Adipose tissue (tissue), 3 donors: ENCODE results near the gene ISOC1. TPM values are rescaled to one million over a fixed set of nuclear protein-coding genes. Genes with fewer than 3 reads are reported as not detected.

Experiments
- H3K27ac ChIP-seq: one replicate; pipeline ENCODE4 v1.5.1; 2013; ENCODE audit warnings: low read depth, low read length
- WGBS, 3 donors: extraction: QIAGEN DNeasy Blood & Tissue Kit; methylation state at CpG; one replicate each; pipeline ENCODE4 v1.1.7; 2013; 5-methylcytosine and 5-hydroxymethylcytosine counted together
- polyA plus RNA-seq, 3 donors: library from polyadenylated mRNA; stranded (reverse); fragments of 200-250 nt; gene quantifications; one replicate each; pipeline ENCODE4 v1.2.3, GENCODE V29; 2013
- donor health status: healthy with polysubstance abuse.
- donor health status: Bipolar disorder and iron deficiency.
- donor health status: healthy.

The ISOC1 gene
- polyA plus RNA-seq, 3 donors: 16.2 to 39.8 (median 18.0) TPM

DNA sequence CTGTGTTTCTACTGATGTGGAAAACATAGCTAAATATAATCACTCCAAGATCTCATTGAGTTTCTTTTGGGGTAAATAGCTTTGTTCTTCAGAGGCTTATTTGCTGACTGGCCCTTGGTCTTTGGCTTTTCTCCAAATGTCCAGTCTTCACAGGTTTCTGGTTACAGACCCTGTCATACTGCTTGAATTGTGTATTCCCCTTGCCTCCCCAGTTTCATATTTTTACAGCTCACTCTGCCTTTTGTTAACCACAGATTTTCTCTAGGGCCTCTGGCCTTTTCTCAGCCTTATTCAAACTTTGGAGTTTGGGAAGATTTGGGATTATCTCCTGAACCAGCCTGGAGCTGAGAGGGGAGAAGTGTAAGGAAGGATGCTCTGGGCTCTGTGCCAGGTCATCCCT is 23.9 kb downstream of the ISOC1 start:
- H3K27ac ChIP-seq: no peak overlapping the region

- 78 to 88% (median 84%) methylated on average over 2 of the region's 2 CpGs for WGBS, 3 donors
- no peak overlapping the region for H3K27ac ChIP-seq
These were observed 24.3 kb downstream of the ISOC1 start for GRCh38 chr5:129118826-129119225.

DNA sequence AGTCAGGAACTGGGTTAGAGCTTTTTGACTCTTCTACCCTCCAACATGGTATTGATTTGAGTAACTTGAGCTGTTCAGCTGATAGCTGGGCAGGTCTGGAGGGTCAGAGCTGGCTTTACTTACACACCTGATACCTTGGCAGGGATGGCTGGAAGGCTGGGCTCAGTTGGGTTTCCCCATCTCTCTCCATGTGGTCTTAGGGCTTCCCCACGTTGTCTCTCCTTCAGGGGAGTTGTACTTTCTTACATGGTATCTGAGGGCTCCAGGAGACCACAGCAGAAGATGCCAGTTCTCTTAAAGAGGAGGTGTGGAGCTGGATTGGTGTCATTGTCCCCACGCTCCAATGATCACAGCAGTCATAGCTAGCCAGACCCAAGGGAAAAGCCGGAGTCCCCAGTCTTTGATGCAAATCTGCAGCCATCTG is 25.6 kb downstream of the ISOC1 start:
- H3K27ac ChIP-seq: no peak overlapping the region
- WGBS, 3 donors: 84 to 92% (median 91%) methylated on average over 3 of the region's 3 CpGs

- H3K27ac ChIP-seq: no peak overlapping the region
These were observed 28.0 kb downstream of the ISOC1 start for GRCh38 chr5:129122560-129122959.

DNA sequence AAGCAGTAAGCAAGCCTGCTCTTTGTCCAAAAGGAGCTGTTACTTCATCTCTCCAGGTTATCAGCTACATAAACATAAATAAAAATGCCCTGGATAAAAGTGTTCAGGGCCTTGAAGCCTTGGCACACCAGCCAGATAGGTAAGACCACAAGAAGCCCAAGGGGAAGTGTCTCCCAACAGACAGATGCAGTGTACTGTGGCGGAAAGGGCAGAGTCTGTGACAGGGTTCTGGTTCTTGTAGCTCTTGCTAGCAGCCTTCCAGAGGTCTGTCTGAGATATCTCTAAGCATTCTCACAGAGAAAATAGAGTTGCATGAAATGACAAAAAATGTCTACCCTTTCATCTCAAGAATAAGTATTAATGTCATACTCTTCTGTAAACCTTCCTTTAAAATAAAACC is 30.1 kb downstream of the ISOC1 start:
- H3K27ac ChIP-seq: no peak overlapping the region
- WGBS, 3 donors: 84 to 94% (median 92%) methylated on average over 1 of the region's 1 CpG

- H3K27ac ChIP-seq: no peak overlapping the region
- WGBS, 3 donors: 48 to 79% (median 53%) methylated on average over 2 of the region's 2 CpGs
These were observed 31.3 kb downstream of the ISOC1 start for GRCh38 chr5:129125819-129126218.

DNA sequence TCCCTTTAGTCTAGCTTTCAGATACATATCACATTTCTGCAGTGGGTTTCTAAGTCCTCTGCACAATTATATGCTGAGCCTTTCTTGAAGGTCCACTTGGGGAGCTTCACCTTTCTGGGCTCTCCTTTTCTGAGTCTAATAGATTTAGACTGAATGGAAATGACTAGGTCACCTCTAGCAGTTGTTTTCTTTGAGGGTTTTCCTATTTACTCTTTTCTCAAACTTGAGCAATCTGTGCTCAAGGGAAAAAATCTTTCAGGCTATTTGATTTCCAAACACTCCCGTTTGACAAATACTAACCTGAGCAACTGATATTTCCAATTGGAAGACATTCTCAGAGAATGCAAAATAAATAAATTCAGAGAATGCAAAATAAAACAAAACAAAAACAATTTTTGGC is 39.0 kb downstream of the ISOC1 start:
- no peak overlapping the region for H3K27ac ChIP-seq
- WGBS, 3 donors: 30 to 74% (median 62%) methylated on average over 1 of the region's 1 CpG

DNA sequence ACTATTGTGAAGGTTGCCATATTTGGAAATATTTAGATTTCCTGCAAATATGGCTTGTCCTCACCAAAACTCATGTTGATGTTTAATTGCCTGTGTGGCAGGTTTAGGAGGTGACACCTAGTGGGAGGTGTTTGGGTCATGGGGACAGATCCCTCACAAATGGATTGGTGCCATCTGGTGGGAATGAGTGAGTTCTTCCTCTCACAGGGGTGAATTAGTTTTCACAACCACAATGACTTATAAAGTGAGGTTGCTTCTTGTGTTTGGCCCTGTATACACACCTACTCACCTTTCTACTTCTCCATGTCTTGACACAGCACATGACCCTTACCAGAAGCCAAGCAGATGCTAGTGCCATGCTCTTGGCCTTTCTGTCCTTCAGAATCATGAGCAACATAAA is 41.1 kb downstream of the ISOC1 start:
- no peak overlapping the region for H3K27ac ChIP-seq

- H3K27ac ChIP-seq: no peak overlapping the region
These were observed 43.1 kb downstream of the ISOC1 start for GRCh38 chr5:129137637-129138036.

DNA sequence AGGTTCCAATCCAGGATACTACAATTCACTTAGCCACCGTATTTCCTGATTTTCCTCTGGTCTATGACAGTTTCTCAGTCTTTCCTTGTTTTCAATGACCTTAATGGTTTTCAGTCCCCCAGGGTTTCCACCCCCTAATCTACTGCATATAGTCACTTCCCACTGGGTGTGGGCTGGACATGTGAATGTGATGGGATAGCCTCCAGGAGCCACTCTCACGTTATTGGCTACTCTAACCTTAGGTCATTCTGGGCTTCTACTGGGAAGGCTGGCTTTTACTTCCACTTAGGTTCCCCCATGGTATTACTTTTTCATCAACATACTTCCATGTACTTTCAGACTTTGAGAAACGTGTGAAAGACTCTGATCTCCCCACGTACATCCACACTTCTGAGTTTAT is 46.5 kb downstream of the ISOC1 start:
- H3K27ac ChIP-seq: no peak overlapping the region
- 69 to 79% (median 71%) methylated on average over 4 of the region's 4 CpGs for WGBS, 3 donors

DNA sequence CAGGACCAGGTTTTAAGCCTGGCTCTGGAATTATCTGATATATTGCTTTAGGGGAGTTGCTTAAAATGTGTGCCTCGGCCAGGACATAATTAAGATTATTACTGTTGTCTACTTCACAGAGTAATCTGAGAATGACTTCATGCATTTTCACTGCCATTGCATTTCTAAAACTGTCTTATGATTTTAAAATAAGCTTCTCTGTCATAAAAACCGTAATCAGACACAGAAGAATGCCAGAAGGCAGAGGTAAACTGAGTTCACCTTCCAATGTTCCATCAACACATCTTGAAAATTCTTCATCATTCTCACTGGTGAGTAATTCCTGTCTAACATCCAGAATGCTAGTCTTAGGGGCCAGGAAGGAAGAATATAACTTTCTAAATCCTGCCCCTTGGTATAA is 47.1 kb downstream of the ISOC1 start:
- no peak overlapping the region for H3K27ac ChIP-seq
- WGBS, 3 donors: 40 to 61% (median 58%) methylated on average over 2 of the region's 2 CpGs

DNA sequence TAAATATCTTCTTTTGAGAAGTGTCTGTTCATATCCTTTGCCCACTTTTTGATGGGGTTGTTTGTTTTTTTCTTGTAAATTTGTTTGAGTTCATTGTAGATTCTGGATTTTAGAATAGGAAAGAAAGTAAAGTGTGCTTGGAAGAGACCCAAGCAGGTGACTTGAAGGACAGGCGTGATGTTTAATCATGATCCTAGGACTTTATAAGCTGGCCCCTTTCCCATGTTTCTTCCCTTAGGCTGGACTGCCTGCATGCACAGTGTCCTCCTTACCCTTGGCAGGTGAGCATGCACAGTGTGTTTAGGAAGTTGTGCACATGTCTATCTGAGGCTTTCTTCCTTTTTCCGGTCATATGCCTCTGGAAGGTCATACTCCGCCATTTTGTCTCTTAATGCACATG is 61.3 kb downstream of the ISOC1 start:
- no peak overlapping the region for H3K27ac ChIP-seq
- 90 to 97% (median 90%) methylated on average over 3 of the region's 3 CpGs for WGBS, 3 donors

GRCh38 chr5:129161830-129162229 is 67.3 kb downstream of the ISOC1 start:
- H3K27ac ChIP-seq: no peak overlapping the region

Other genes with a start within 250 kb of the ISOC1 start
- under 1 TPM in 2 of 3 donors, not detected in 1; 0.41 to 0.43 TPM for gene SLC27A6, start 129.3 kb upstream of the ISOC1 start, polyA plus RNA-seq